ENCODE measurements around the gene WDR46. TPM values are rescaled to one million over a fixed set of nuclear protein-coding genes. Genes with fewer than 3 reads are reported as not detected.

WDR46 gene
- total and polyA plus RNA-seq, 2 of the 13 experiments (the other 11 are each of a cell fraction or from before 2014, with no cell fraction given), result 47.4 to 105 TPM

- TF ChIP-seq AGO2 (optimal IDR thresholded peaks at IDR 0.05; ENCODE audit: low read depth, low read length), result peak; percentile 97
- TF ChIP-seq NR1H2 (CRISPR knock-in tag; IDR thresholded peaks at IDR 0.05; ENCODE audit: borderline replicate concordance, low read depth), result no peak
- no peak for TF ChIP-seq TCF7 (IDR thresholded peaks at IDR 0.05; ENCODE audit: low read depth)
- TF ChIP-seq NR2F2 (IDR thresholded peaks at IDR 0.05; ENCODE audit: borderline replicate concordance, low read depth), result no peak; the same call in 1 of the 2 replicates
- TF ChIP-seq KDM2A (CRISPR knock-in tag; IDR thresholded peaks at IDR 0.05; ENCODE audit: borderline replicate concordance, low read depth), result peak; percentile 99
- no peak for TF ChIP-seq ZNF570 (CRISPR knock-in tag; IDR thresholded peaks at IDR 0.05; ENCODE audit: borderline replicate concordance)
- TF ChIP-seq RNF219 (CRISPR knock-in tag; IDR thresholded peaks at IDR 0.05), result no peak
- peak; percentile 45; the same call in 1 of the 2 replicates for TF ChIP-seq TFDP1 (CRISPR knock-in tag; IDR thresholded peaks at IDR 0.05; ENCODE audit: borderline replicate concordance)
- peak; percentile 97 for TF ChIP-seq HIC2 (CRISPR knock-in tag; IDR thresholded peaks at IDR 0.05; ENCODE audit: low read depth)
- TF ChIP-seq ZNF496 (CRISPR knock-in tag; IDR thresholded peaks at IDR 0.05; ENCODE audit: insufficient replicate concordance), result no peak
- no peak for TF ChIP-seq FUBP1 (CRISPR knock-in tag; IDR thresholded peaks at IDR 0.05; ENCODE audit: borderline replicate concordance)
- no peak for TF ChIP-seq EHMT2 (IDR thresholded peaks at IDR 0.05; ENCODE audit: borderline replicate concordance, low read depth, low read length)
- no peak for TF ChIP-seq ATF3 (CRISPR knock-in tag; IDR thresholded peaks at IDR 0.05)
- TF ChIP-seq ZNF207 (IDR thresholded peaks at IDR 0.05; ENCODE audit: borderline replicate concordance), result no peak
- peak; percentile 87; the same call in 1 of the 2 replicates for TF ChIP-seq KLF15 (CRISPR knock-in tag; IDR thresholded peaks at IDR 0.05; ENCODE audit: borderline replicate concordance)
- TF ChIP-seq IRF2 (CRISPR knock-in tag; IDR thresholded peaks at IDR 0.05), result peak; percentile 52
- TF ChIP-seq SMARCC2 (IDR thresholded peaks at IDR 0.05), result no peak
- TF ChIP-seq HNRNPL (IDR thresholded peaks at IDR 0.05; ENCODE audit: low read depth, low read length), result peak; percentile 98
- peak; percentile 17; the same call in 1 of the 2 replicates for TF ChIP-seq RAD21 (CRISPR knock-in tag; IDR thresholded peaks at IDR 0.05)
Measured at GRCh38 chr6:33248932-33249731, 39.9 kb downstream of the WDR46 start (continued).
